ENCODE data around the gene VMAC. TPM values are rescaled to one million over a fixed set of nuclear protein-coding genes. Genes with fewer than 3 reads are reported as not detected.

The VMAC gene
- total and polyA plus RNA-seq, 2 donors (not counting 1 experiment from before 2014, with no cell fraction given): 27.1 to 27.2 TPM

- CTCF ChIA-PET: no interaction called here
- TF ChIP-seq EZH2 (IDR thresholded peaks at IDR 0.05; ENCODE audit: borderline replicate concordance, insufficient read depth, low read depth, low read length, poor library complexity, severe bottlenecking): no peak
- TF ChIP-seq, protein P1, sequence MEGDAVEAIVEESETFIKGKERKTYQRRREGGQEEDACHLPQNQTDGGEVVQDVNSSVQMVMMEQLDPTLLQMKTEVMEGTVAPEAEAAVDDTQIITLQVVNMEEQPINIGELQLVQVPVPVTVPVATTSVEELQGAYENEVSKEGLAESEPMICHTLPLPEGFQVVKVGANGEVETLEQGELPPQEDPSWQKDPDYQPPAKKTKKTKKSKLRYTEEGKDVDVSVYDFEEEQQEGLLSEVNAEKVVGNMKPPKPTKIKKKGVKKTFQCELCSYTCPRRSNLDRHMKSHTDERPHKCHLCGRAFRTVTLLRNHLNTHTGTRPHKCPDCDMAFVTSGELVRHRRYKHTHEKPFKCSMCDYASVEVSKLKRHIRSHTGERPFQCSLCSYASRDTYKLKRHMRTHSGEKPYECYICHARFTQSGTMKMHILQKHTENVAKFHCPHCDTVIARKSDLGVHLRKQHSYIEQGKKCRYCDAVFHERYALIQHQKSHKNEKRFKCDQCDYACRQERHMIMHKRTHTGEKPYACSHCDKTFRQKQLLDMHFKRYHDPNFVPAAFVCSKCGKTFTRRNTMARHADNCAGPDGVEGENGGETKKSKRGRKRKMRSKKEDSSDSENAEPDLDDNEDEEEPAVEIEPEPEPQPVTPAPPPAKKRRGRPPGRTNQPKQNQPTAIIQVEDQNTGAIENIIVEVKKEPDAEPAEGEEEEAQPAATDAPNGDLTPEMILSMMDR (IDR thresholded peaks at IDR 0.05): no peak
Measured at GRCh38 chr19:5911366-5911765, 6.7 kb downstream of the VMAC start.

DNA sequence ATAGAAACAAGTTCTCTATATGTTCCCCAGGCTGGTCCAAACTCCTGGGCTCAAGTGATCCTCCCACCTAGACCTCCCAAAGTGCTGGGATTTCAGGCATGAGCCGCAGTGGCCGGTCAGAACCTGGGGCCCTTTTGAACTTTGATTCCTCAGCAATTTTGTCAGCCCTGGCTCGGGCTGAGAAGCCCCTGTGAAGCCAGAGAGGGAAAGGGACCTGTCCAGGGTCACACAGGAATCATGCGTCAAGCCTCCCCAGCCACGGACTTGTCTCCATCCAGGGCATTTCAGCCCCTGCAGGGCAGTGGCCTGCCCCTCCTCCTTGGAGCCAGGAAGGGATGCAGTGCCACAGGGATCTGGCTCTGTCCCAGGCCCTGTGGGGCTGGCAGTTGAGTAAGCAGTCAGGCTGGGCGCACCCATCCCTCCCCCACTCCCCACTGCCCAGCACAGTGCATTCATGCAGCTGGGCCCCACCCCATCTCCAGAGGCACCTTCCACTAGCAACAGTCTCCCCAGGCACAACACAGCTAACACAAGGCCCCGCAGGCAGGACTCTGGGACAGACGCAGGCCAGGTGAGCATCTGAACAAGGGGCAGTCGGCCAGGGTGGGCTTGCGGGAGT lies 9.2 kb downstream of the VMAC start, which contains the start of gene CAPS:
CAPS (plus strand) TSS at position 516 of the 619 bp plus-strand sequence. CDS start 153 bp downstream, outside the sequence.
- peaks cover 6% of the 10 kb centered on the region for H4K20me1 ChIP-seq (ENCODE audit: control insufficient read depth, insufficient read depth, low read length, poor library complexity, severe bottlenecking)
- no peaks in the 10 kb centered on the region for H3K4me1 Mint-ChIP-seq
- H3K9ac ChIP-seq (ENCODE audit: low read length): no peak within 1 kb of the TSS
- no peak within 1 kb of the TSS for H3K4me2 ChIP-seq (replicated peaks; ENCODE audit: low read depth, low read length, poor library complexity, severe bottlenecking)
- DNase-seq (no peak), ATAC-seq (ENCODE audit: low read depth) (no peak)
- no peak within 1 kb of the TSS for H2AFZ ChIP-seq (ENCODE audit: insufficient read depth, low read depth, low read length, poor library complexity, severe bottlenecking)
- H3K4me3 ChIP-seq (ENCODE audit: control extremely low read depth in 1 of 5, extremely low read depth in 1 of 5, insufficient read depth in 1 of 5, low read depth in 2 of 5, low read length in 4 of 5): no peak within 1 kb of the TSS
- WGBS (ENCODE audit: insufficient coverage): 95% methylated on average over 10 of the region's 10 CpGs
- ChIA-PET POLR2A (interaction anchor here (0.6 kb wide), 1 partner anchor 1031 kb away, joined by 4 read pairs; no protein-coding TSS in a partner anchor), CTCF (no interaction called here)
- H3K27ac ChIP-seq (ENCODE audit: low read length in 2 of 2): no peak within 1 kb of the TSS
- peaks cover 0 to 50% of the 10 kb centered on the region in 2 experiments for H3K36me3 ChIP-seq (replicated peaks in 1 of 2; ENCODE audit: control extremely low read depth in 1 of 2, control insufficient read depth in 1 of 2, extremely low read depth in 1 of 2, insufficient read depth in 2 of 2, low read length in 1 of 2)
- no peak within 1 kb of the TSS for H3K27ac Mint-ChIP-seq
- no peaks in the 10 kb centered on the region for H3K27me3 ChIP-seq (replicated peaks in 1 of 4; ENCODE audit: control extremely low read depth in 1 of 4, control insufficient read depth in 3 of 4, insufficient read depth in 4 of 4, low read length in 3 of 4)
- H3K27me3 Mint-ChIP-seq: no peaks in the 10 kb centered on the region
- intact Hi-C loops (cut with micrococcal nuclease): no loop called here
- no peak for TF ChIP-seq EZH2 (IDR thresholded peaks at IDR 0.05; ENCODE audit: borderline replicate concordance, insufficient read depth, low read depth, low read length, poor library complexity, severe bottlenecking)
- TF ChIP-seq, protein P1 (IDR thresholded peaks at IDR 0.05): no peak
- H3K4me3 Mint-ChIP-seq: no peak within 1 kb of the TSS
- no peaks in the 10 kb centered on the region for H3K4me1 ChIP-seq (ENCODE audit: control insufficient read depth in 2 of 2, insufficient read depth in 2 of 2, low read length in 2 of 2)
- no peaks in the 10 kb centered on the region for H3K9me3 Mint-ChIP-seq (ENCODE audit: insufficient read depth)
- H3K79me2 ChIP-seq (ENCODE audit: control insufficient read depth, insufficient read depth, low read length): no peaks in the 10 kb centered on the region
- peaks cover 0 to 3% (median 0%) of the 10 kb centered on the region in 3 donors for H3K9me3 ChIP-seq (ENCODE audit: control extremely low read depth in 1 of 3, control insufficient read depth in 2 of 3, insufficient read depth in 1 of 3, low read length in 2 of 3)

More at GRCh38 chr19:5911366-5911765, 6.7 kb downstream of the VMAC start:
- H3K4me2 ChIP-seq (replicated peaks; ENCODE audit: low read depth, low read length, poor library complexity, severe bottlenecking): no peak overlapping the region
- H2AFZ ChIP-seq (ENCODE audit: insufficient read depth, low read depth, low read length, poor library complexity, severe bottlenecking): no peak overlapping the region
- peaks cover 1% of the 10 kb centered on the region for H4K20me1 ChIP-seq (ENCODE audit: control insufficient read depth, insufficient read depth, low read length, poor library complexity, severe bottlenecking)
- Mint-ChIP-seq H3K9me3 (ENCODE audit: insufficient read depth) (no peaks in the 10 kb centered on the region), H3K4me1 (peaks cover 7% of the 10 kb centered on the region), H3K27me3 (no peaks in the 10 kb centered on the region), H3K27ac (no peak overlapping the region), H3K4me3 (no peak overlapping the region)
- peaks cover 0 to 32% of the 10 kb centered on the region in 2 experiments for H3K36me3 ChIP-seq (replicated peaks in 1 of 2; ENCODE audit: control extremely low read depth in 1 of 2, control insufficient read depth in 1 of 2, extremely low read depth in 1 of 2, insufficient read depth in 2 of 2, low read length in 1 of 2)
- ATAC-seq (ENCODE audit: low read depth): no peak
- H3K4me1 ChIP-seq (ENCODE audit: control insufficient read depth in 2 of 2, insufficient read depth in 2 of 2, low read length in 2 of 2): no peaks in the 10 kb centered on the region
- no peaks in the 10 kb centered on the region for H3K27me3 ChIP-seq (replicated peaks in 1 of 4; ENCODE audit: control extremely low read depth in 1 of 4, control insufficient read depth in 3 of 4, insufficient read depth in 4 of 4, low read length in 3 of 4)
- POLR2A ChIA-PET: interaction anchor here (0.7 kb wide), 2 partner anchors 21 to 378 kb away, joined by 5 to 7 read pairs; no protein-coding TSS in a partner anchor
- no peak overlapping the region for H3K4me3 ChIP-seq (ENCODE audit: control extremely low read depth in 1 of 5, extremely low read depth in 1 of 5, insufficient read depth in 1 of 5, low read depth in 2 of 5, low read length in 4 of 5)
- no CpG with 5 or more reads among the region's 1 CpG for WGBS (ENCODE audit: insufficient coverage)
- peaks cover 0 to 3% (median 0%) of the 10 kb centered on the region in 3 donors for H3K9me3 ChIP-seq (ENCODE audit: control extremely low read depth in 1 of 3, control insufficient read depth in 2 of 3, insufficient read depth in 1 of 3, low read length in 2 of 3)
- intact Hi-C loops (cut with micrococcal nuclease): no loop called here
- DNase-seq: no peak
- H3K27ac ChIP-seq (ENCODE audit: low read length in 2 of 2): no peak overlapping the region
- peaks cover 3% of the 10 kb centered on the region for H3K79me2 ChIP-seq (ENCODE audit: control insufficient read depth, insufficient read depth, low read length)
- no peak overlapping the region for H3K9ac ChIP-seq (ENCODE audit: low read length)

Data from B cell (primary cell).